Measurements from ENCODE around the gene WDR41. TPM values are rescaled to one million over a fixed set of nuclear protein-coding genes. Genes with fewer than 3 reads are reported as not detected.

Gene WDR41
- total and polyA plus RNA-seq, 4 donors: 13.9 to 81.4 (median 29.6) TPM

- Histone ChIP-seq H3K9ac (ENCODE audit: insufficient read depth in 1 of 2, low read length in 2 of 2) (no peak overlapping the region), H3K27ac (ENCODE audit: low read depth in 1 of 2, low read length in 1 of 2) (no peak overlapping the region), H3K36me3 (ENCODE audit: control insufficient read depth in 4 of 4, insufficient read depth in 4 of 4, low read length in 4 of 4) (no peaks in the 10 kb centered on the region), H3K4me3 (no peak overlapping the region), H3K9me3 (ENCODE audit: control insufficient read depth in 4 of 4, insufficient read depth in 3 of 4, low read length in 3 of 4) (no peaks in the 10 kb centered on the region), H3K27me3 (ENCODE audit: control insufficient read depth in 3 of 3, insufficient read depth in 3 of 3, low read length in 2 of 3) (no peaks in the 10 kb centered on the region), H3K4me1 (ENCODE audit: control insufficient read depth in 5 of 5, insufficient read depth in 5 of 5, low read length in 5 of 5) (peaks cover 0 to 6% (median 0%) of the 10 kb centered on the region in 5 donors)
- ATAC-seq (ENCODE audit: insufficient read depth, low FRiP score) (no peak), DNase-seq (no peak)
- no peak for TF ChIP-seq CTCF (IDR thresholded peaks at IDR 0.05; ENCODE audit: control extremely low read depth, extremely low read depth)
- WGBS, 2 donors: 84 to 93% methylated on average over 8 of the region's 8 CpGs
Measured at GRCh38 chr5:77419644-77420582, 72.2 kb downstream of the WDR41 start.

DNA sequence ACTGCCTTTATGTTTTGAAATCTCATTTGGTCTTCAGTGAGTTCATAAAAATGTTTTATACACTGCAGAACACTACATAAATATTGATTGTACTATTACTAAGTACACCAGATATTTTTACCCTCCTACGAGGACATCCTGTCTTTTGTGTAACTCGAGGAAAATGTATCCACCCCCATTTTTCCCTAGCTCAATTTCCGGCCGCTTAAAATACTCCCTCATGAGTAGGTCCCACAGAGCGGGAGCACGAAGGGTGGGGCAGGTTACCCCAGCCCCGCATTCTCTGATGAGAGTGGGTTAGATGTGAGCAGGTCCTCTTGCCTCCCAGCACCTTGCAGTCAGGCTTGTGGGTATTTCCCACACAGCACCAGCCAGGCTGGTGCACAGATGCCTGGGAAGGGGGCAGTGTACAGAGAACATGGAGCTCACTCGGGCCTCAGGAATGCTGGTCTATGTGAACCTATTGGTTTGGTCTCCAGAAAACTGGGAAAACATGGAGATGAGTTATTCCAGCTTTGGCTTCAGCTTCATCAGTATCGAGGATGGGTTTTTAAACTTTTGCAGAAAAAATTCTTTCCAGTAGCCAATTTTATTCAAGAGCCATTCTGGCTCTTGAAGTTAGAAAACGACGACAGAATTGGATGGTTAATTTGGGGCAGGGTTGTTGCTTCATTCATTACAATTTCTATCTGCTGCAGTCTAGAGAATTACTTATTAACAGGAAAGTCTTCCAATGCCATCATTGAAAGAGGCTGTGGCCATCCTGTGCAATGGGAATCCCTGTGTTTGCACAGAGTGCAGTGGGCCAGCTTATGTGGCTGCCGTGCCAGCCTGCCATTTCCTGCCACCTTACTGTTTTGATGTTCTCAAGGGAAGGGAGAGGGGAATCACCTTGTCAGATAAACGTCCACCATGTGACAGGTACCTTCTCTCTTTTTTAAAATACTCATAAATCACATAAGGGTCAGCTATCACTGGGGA is 73.2 kb downstream of the WDR41 start:
- Histone ChIP-seq H3K9ac (ENCODE audit: insufficient read depth in 1 of 2, low read length in 2 of 2) (no peak overlapping the region), H3K27ac (ENCODE audit: low read depth in 1 of 2, low read length in 1 of 2) (no peak overlapping the region)

GRCh38 chr5:77418162-77418561 is 74.0 kb downstream of the WDR41 start:
- DNase-seq (no peak), ATAC-seq (ENCODE audit: insufficient read depth, low FRiP score) (no peak)
- Histone ChIP-seq H3K4me1 (ENCODE audit: control insufficient read depth in 5 of 5, insufficient read depth in 5 of 5, low read length in 5 of 5) (peaks cover 0 to 6% (median 0%) of the 10 kb centered on the region in 5 donors), H3K27me3 (ENCODE audit: control insufficient read depth in 3 of 3, insufficient read depth in 3 of 3, low read length in 2 of 3) (no peaks in the 10 kb centered on the region), H3K9ac (ENCODE audit: insufficient read depth in 1 of 2, low read length in 2 of 2) (no peak overlapping the region), H3K9me3 (ENCODE audit: control insufficient read depth in 4 of 4, insufficient read depth in 3 of 4, low read length in 3 of 4) (no peaks in the 10 kb centered on the region), H3K36me3 (ENCODE audit: control insufficient read depth in 4 of 4, insufficient read depth in 4 of 4, low read length in 4 of 4) (no peaks in the 10 kb centered on the region), H3K4me3 (no peak overlapping the region), H3K27ac (ENCODE audit: low read depth in 1 of 2, low read length in 1 of 2) (no peak overlapping the region)
- TF ChIP-seq CTCF (IDR thresholded peaks at IDR 0.05; ENCODE audit: control extremely low read depth, extremely low read depth): no peak
- WGBS, 2 donors: 72 to 83% methylated on average over 5 of the region's 5 CpGs

More for the DNA sequence above, 73.2 kb downstream of the WDR41 start:
- Histone ChIP-seq H3K27me3 (ENCODE audit: control insufficient read depth in 3 of 3, insufficient read depth in 3 of 3, low read length in 2 of 3) (no peaks in the 10 kb centered on the region), H3K4me1 (ENCODE audit: control insufficient read depth in 5 of 5, insufficient read depth in 5 of 5, low read length in 5 of 5) (peaks cover 0 to 6% (median 0%) of the 10 kb centered on the region in 5 donors), H3K4me3 (no peak overlapping the region), H3K9me3 (ENCODE audit: control insufficient read depth in 4 of 4, insufficient read depth in 3 of 4, low read length in 3 of 4) (no peaks in the 10 kb centered on the region), H3K36me3 (ENCODE audit: control insufficient read depth in 4 of 4, insufficient read depth in 4 of 4, low read length in 4 of 4) (no peaks in the 10 kb centered on the region)
- WGBS, 2 donors: 54 to 79% methylated on average over 13 of the region's 13 CpGs
- no peak for TF ChIP-seq CTCF (IDR thresholded peaks at IDR 0.05; ENCODE audit: control extremely low read depth, extremely low read depth)
- ATAC-seq (ENCODE audit: insufficient read depth, low FRiP score) (no peak), DNase-seq (no peak)
